PC-9 (cell line): Measurements from ENCODE around the gene LSM14A. TPM values are rescaled to one million over a fixed set of nuclear protein-coding genes. Genes with fewer than 3 reads are reported as not detected.

Experiments used
- BruUV-seq: library from RNA; stranded (reverse); fragments of 400-500 nt; replicated peaks from 2 replicates; lab custom pipeline; 2021; lab: Mats Ljungman, UMichigan
- CTCF ChIA-PET: fragments of 300-600 bp; sonication (Branson Sonifier 250); formaldehyde crosslinking; loops from one replicate; lab custom pipeline; 2022; ENCODE audit warnings: antibody characterized with exemption; lab: Charles Lee
- POLR2A ChIA-PET: fragments of 300-600 bp; sonication (Branson Sonifier 250); formaldehyde crosslinking; loops from one replicate; lab custom pipeline; 2022; ENCODE audit warnings: antibody characterized with exemption; ENCODE audit not compliant: unreplicated experiment; lab: Charles Lee
- DNase-seq, 2 experiments: peaks; one replicate each; pipeline versions ENCODE4 v3.0.0 to v3.0.0-alpha.2; 2015 to 2022; ENCODE audit warnings: mixed read lengths in 1 of 2
- H2AFZ ChIP-seq: fragments of 200-600 bp; sonication (generic); 2 replicates; pipeline ENCODE4 v1.8.1; 2017; ENCODE audit warnings: antibody characterized with exemption
- H3F3A ChIP-seq: fragments of 200-600 bp; sonication (generic); 2 replicates; pipeline ENCODE4 v1.8.1; 2017; ENCODE audit warnings: antibody characterized with exemption, mild to moderate bottlenecking, low read depth; ENCODE audit not compliant: insufficient read depth
- H3K27ac ChIP-seq: fragments of 200-600 bp; sonication (generic); 2 replicates; pipeline ENCODE4 v1.6.1; 2016; ENCODE audit warnings: mixed run types
- H3K27me3 ChIP-seq: fragments of 200-600 bp; sonication (generic); 2 replicates; pipeline ENCODE4 v1.6.1; 2016; ENCODE audit warnings: low read depth, mixed run types; ENCODE audit not compliant: insufficient read depth
- H3K36me3 ChIP-seq: fragments of 200-600 bp; sonication (generic); 2 replicates; pipeline ENCODE4 v1.6.1; 2016; ENCODE audit warnings: low read depth, mixed run types
- H3K4me1 ChIP-seq: fragments of 200-600 bp; sonication (generic); replicated peaks from 2 replicates; pipeline ENCODE4 v1.6.1; 2016; ENCODE audit warnings: mixed run types; ENCODE audit not compliant: insufficient read depth
- H3K4me2 ChIP-seq: fragments of 200-600 bp; sonication (generic); 2 replicates; pipeline ENCODE4 v1.6.1; 2017; ENCODE audit warnings: mixed run types
- H3K4me3 ChIP-seq: fragments of 200-600 bp; sonication (generic); 2 replicates; pipeline ENCODE4 v1.6.1; 2016; ENCODE audit warnings: mixed run types
- H3K79me2 ChIP-seq: fragments of 200-600 bp; sonication (generic); 2 replicates; pipeline ENCODE4 v1.6.1; 2017; ENCODE audit warnings: low read depth, mixed run types
- H3K9me2 ChIP-seq: fragments of 200-600 bp; sonication (generic); 2 replicates; pipeline ENCODE4 v1.8.1; 2017; ENCODE audit warnings: mild to moderate bottlenecking; ENCODE audit not compliant: insufficient read depth
- H3K9me3 ChIP-seq: fragments of 200-600 bp; sonication (generic); 2 replicates; pipeline ENCODE4 v1.8.1; 2016; ENCODE audit warnings: low read depth; ENCODE audit not compliant: insufficient read depth
- H4K20me1 ChIP-seq: fragments of 200-600 bp; sonication (generic); 2 replicates; pipeline ENCODE4 v1.8.1; 2017; ENCODE audit not compliant: insufficient read depth
- CTCF ChIP-seq: fragments of 200-600 bp; sonication (generic); conservative IDR thresholded peaks from 2 replicates; pipeline ENCODE4 v1.6.1; 2017; ENCODE audit warnings: mixed run types, antibody characterized with exemption, mild to moderate bottlenecking, moderate library complexity
- EZH2 ChIP-seq: fragments of 200-600 bp; sonication (generic); IDR thresholded peaks from 2 replicates; pipeline ENCODE4 v1.8.0; 2017; ENCODE audit warnings: antibody characterized with exemption, low read depth
- intact Hi-C: fragments of 100-400 bp; cut with micrococcal nuclease; formaldehyde crosslinking; loops from one replicate; pipeline ENCODE4 v1.10.0; 2022; ENCODE audit not compliant: unreplicated experiment
- total RNA-seq: library from RNA; stranded (reverse); gene quantifications from 2 replicates; pipeline ENCODE4 v1.2.3, GENCODE V29; 2021

LSM14A gene
- total RNA-seq, 1 experiment from 2014 or later, result 169 TPM

- ChIA-PET POLR2A (no interaction called here), CTCF (no interaction called here)
- H3K9me2 ChIP-seq, result no peaks in the 10 kb centered on the region
- no peak overlapping the region for H2AFZ ChIP-seq
- H3K27me3 ChIP-seq, result no peaks in the 10 kb centered on the region
- no peak overlapping the region for H3K4me3 ChIP-seq
- no peak overlapping the region for H3K4me2 ChIP-seq
- no peaks in the 10 kb centered on the region for H3K9me3 ChIP-seq
- no peak for TF ChIP-seq CTCF
- no peak for TF ChIP-seq EZH2
- H3K79me2 ChIP-seq, result peaks cover 95% of the 10 kb centered on the region
- H4K20me1 ChIP-seq, result peaks cover 94% of the 10 kb centered on the region
- H3K27ac ChIP-seq, result no peak overlapping the region
- intact Hi-C loops, result no loop called here
- no TSS peak for BruUV-seq
- H3K4me1 ChIP-seq, result peaks cover 9% of the 10 kb centered on the region; the same call in 1 of the 2 replicates
- 0 out of 2 replicates have a peak, but pooled peaks cover 10% of the 10 kb centered on the region for H3F3A ChIP-seq
- DNase-seq, result no peak
- peaks cover 17% of the 10 kb centered on the region for H3K36me3 ChIP-seq
Measured at GRCh38 chr19:34189917-34190425, 17.7 kb downstream of the LSM14A start.

- peaks cover 81% of the 10 kb centered on the region for H4K20me1 ChIP-seq
- H3K27me3 ChIP-seq, result no peaks in the 10 kb centered on the region
- ChIA-PET CTCF (no interaction called here), POLR2A (no interaction called here)
- intact Hi-C loops, result no loop called here
- no peak overlapping the region for H3K27ac ChIP-seq
- H2AFZ ChIP-seq, result no peak overlapping the region
- TF ChIP-seq CTCF (no peak), EZH2 (no peak)
- no peaks in the 10 kb centered on the region for H3K9me3 ChIP-seq
- peaks cover 83% of the 10 kb centered on the region for H3K79me2 ChIP-seq
- H3K4me3 ChIP-seq, result no peak overlapping the region
- no peak for DNase-seq
- no TSS peak for BruUV-seq
- H3K36me3 ChIP-seq, result peaks cover 26% of the 10 kb centered on the region
- no peak overlapping the region for H3K4me2 ChIP-seq
- no peaks in the 10 kb centered on the region for H3K9me2 ChIP-seq
- H3K4me1 ChIP-seq, result peaks cover 9% of the 10 kb centered on the region; the same call in 1 of the 2 replicates
- 0 out of 2 replicates have a peak, but pooled peaks cover 10% of the 10 kb centered on the region for H3F3A ChIP-seq
Measured at GRCh38 chr19:34191355-34191962, 19.2 kb downstream of the LSM14A start.

GRCh38 chr19:34193439-34193838 lies 21.1 kb downstream of the LSM14A start:
- CTCF ChIA-PET, result interaction anchor here (0.5 kb wide), 1 partner anchor 20 kb away, joined by 3 read pairs; no protein-coding TSS in a partner anchor
- Histone ChIP-seq H3K4me1 (no peaks in the 10 kb centered on the region), H3K9me2 (no peaks in the 10 kb centered on the region), H3K36me3 (peaks cover 41% of the 10 kb centered on the region), H3K27ac (no peak overlapping the region), H3F3A (0 out of 2 replicates have a peak, but pooled peaks cover 8% of the 10 kb centered on the region), H3K4me2 (no peak overlapping the region), H4K20me1 (peaks cover 72% of the 10 kb centered on the region), H3K27me3 (no peaks in the 10 kb centered on the region), H3K4me3 (no peak overlapping the region), H3K79me2 (peaks cover 63% of the 10 kb centered on the region), H3K9me3 (no peaks in the 10 kb centered on the region), H2AFZ (no peak overlapping the region)
- BruUV-seq, result no TSS peak
- POLR2A ChIA-PET, result no interaction called here
- intact Hi-C loops, result no loop called here
- TF ChIP-seq CTCF, result no peak
- no peak for TF ChIP-seq EZH2
- no peak for DNase-seq
